GM12878 (cell line): ENCODE results near the gene APOL4. TPM values are rescaled to one million over a fixed set of nuclear protein-coding genes. Genes with fewer than 3 reads are reported as not detected.

Source experiments
- ATAC-seq: fragments of 200-7000 bp; cut with Tn5 transposase; 3 replicates; pipeline ENCODE4 v1.9.1; 2020; ENCODE audit warnings: mild to moderate bottlenecking, moderate library complexity
- BruUV-seq: library from RNA; stranded (reverse); fragments of 400-500 nt; replicated peaks from 2 replicates; lab custom pipeline; 2021; lab: Mats Ljungman, UMichigan
- CTCF ChIA-PET: fragments of 300-600 bp; sonication (Branson Sonifier 250); formaldehyde crosslinking; extraction: SDS; loops from one replicate; lab custom pipeline; 2021; ENCODE audit warnings: inconsistent platforms; lab: Yijun Ruan, JAX
- POLR2A ChIA-PET: fragments of 350-600 bp; formaldehyde crosslinking; extraction: SDS; loops from one replicate; lab custom pipeline; 2021; ENCODE audit warnings: inconsistent platforms; lab: Charles Lee
- RAD21 ChIA-PET: fragments of 300-600 bp; sonication (Branson Sonifier 250); formaldehyde crosslinking; loops from one replicate; lab custom pipeline; 2023; ENCODE audit warnings: antibody characterized with exemption; ENCODE audit not compliant: unreplicated experiment; lab: Charles Lee
- SMC1A ChIA-PET: fragments of 300-600 bp; sonication (Branson Sonifier 250); formaldehyde crosslinking; loops from one replicate; lab custom pipeline; 2023; ENCODE audit not compliant: unreplicated experiment, uncharacterized antibody; lab: Charles Lee
- DNase-seq: peaks from one replicate; pipeline ENCODE4 v3.0.0-alpha.2; 2011; ENCODE audit warnings: low read depth, low spot score
- FAIRE-seq: peaks from 3 replicates; lab custom pipeline; 2011; peaks lifted over from hg19 to GRCh38; lab: Jason Lieb, UNC
- H2AFZ ChIP-seq: 2 replicates; pipeline ENCODE4 v1.6.0; 2011; ENCODE audit warnings: low read depth, low read length, control low read depth; ENCODE audit not compliant: control insufficient read depth
- H3K27ac ChIP-seq: 2 replicates; pipeline ENCODE4 v1.5.1; 2011; ENCODE audit warnings: control low read depth; ENCODE audit not compliant: control insufficient read depth, insufficient read depth
- H3K27me3 ChIP-seq, 2 experiments: replicated peaks in 1 of 2; 2 replicates each; pipeline versions ENCODE4 v1.6.0 to v1.6.1; 2011; ENCODE audit warnings: low read length in 1 of 2; ENCODE audit not compliant: control insufficient read depth in 2 of 2, insufficient read depth in 2 of 2
- H3K36me3 ChIP-seq, 2 experiments: 2 replicates each; pipeline ENCODE4 v1.5.1; 2011; ENCODE audit warnings: low read length in 1 of 2; ENCODE audit not compliant: control insufficient read depth in 2 of 2, insufficient read depth in 2 of 2
- H3K4me1 ChIP-seq: 2 replicates; pipeline ENCODE4 v1.6.1; 2011; ENCODE audit warnings: mild to moderate bottlenecking, low read length, moderate library complexity, mixed read lengths; ENCODE audit not compliant: control insufficient read depth, insufficient read depth
- H3K4me2 ChIP-seq: 2 replicates; pipeline ENCODE4 v1.6.0; 2011; ENCODE audit warnings: control low read depth; ENCODE audit not compliant: control insufficient read depth, insufficient read depth
- H3K4me3 ChIP-seq: fragments of 200-600 bp; sonication (generic); 2 replicates; pipeline ENCODE4 v1.5.1; 2016
- H3K79me2 ChIP-seq: 2 replicates; pipeline ENCODE4 v1.6.0; 2011; ENCODE audit warnings: low read length; ENCODE audit not compliant: control insufficient read depth, insufficient read depth
- H3K9ac ChIP-seq: 2 replicates; pipeline ENCODE4 v1.8.0; 2011; ENCODE audit warnings: low read length, control low read depth, mixed read lengths; ENCODE audit not compliant: control insufficient read depth, insufficient read depth
- H3K9me3 ChIP-seq: replicated peaks from 3 replicates; pipeline ENCODE4 v1.5.1; 2011; ENCODE audit warnings: mild to moderate bottlenecking, low read length; ENCODE audit not compliant: control insufficient read depth, insufficient read depth
- H4K20me1 ChIP-seq: 2 replicates; pipeline ENCODE4 v1.6.0; 2011; ENCODE audit not compliant: control insufficient read depth, insufficient read depth
- EED ChIP-seq: sonication (generic); IDR thresholded peaks from 2 replicates; pipeline ENCODE4 v1.6.1; 2016; ENCODE audit warnings: antibody characterized with exemption, low read depth
- EGR1 ChIP-seq, 2 experiments: IDR thresholded peaks; 1 replicate in 1 of 2; 2 replicates in 1 of 2; pipeline ENCODE4 v1.6.1; 2011 to 2012; ENCODE audit warnings: low read depth in 2 of 2, low read length in 2 of 2, borderline replicate concordance in 1 of 2, mild to moderate bottlenecking in 1 of 2, moderate library complexity in 1 of 2
- JUNB ChIP-seq: IDR thresholded peaks from 2 replicates; pipeline ENCODE4 v1.6.1; 2016; ENCODE audit warnings: antibody characterized with exemption, mild to moderate bottlenecking
- POLR2AphosphoS2 ChIP-seq: IDR thresholded peaks from 2 replicates; pipeline ENCODE4 v1.6.1; 2011; ENCODE audit warnings: low read depth, mild to moderate bottlenecking, low read length, improper control_type of control experiment, moderate library complexity
- POU2F2 ChIP-seq: IDR thresholded peaks from 3 replicates; pipeline ENCODE4 v1.6.1; 2011; ENCODE audit warnings: low read depth, mild to moderate bottlenecking, low read length, borderline replicate concordance
- WGBS: methylation state at CpG from one replicate; pipeline ENCODE4 v1.1.6; 2016; ENCODE audit warnings: low lambda C conversion rate; ENCODE audit not compliant: insufficient replicate concordance, insufficient coverage; ENCODE audit errors: missing lambda C conversion rate; 5-methylcytosine and 5-hydroxymethylcytosine counted together
- in situ Hi-C: fragments of 300-500 bp; cut with MboI; formaldehyde crosslinking; loops from 9 replicates; pipeline ENCODE4 v1.14.3; 2018; ENCODE audit warnings: mixed read lengths
- intact Hi-C: fragments of 100-400 bp; cut with micrococcal nuclease; formaldehyde crosslinking; loops from one replicate; pipeline ENCODE4 v1.14.2; 2022; ENCODE audit not compliant: unreplicated experiment
- polyA plus RNA-seq, 11 experiments: library from polyadenylated mRNA; depleted of rRNA in 4 of 11; unstranded in 6 of 11; stranded (reverse) in 5 of 11; fragments of >200 nt; fragmentation: Nextera tagmentation in 4 of 11; fragmentation: Illumina TruSeq in 1 of 11; extraction: Ambion mirVana in 4 of 11; extraction: Trizol in 1 of 11; gene quantifications; 1 replicate in 1 of 11; 2 replicates in 10 of 11; pipeline versions ENCODE4 v1.2.1 to v1.2.3, GENCODE V29; 2011 to 2016; ENCODE audit warnings: inconsistent platforms in 2 of 11, missing spikeins in 2 of 11, low read depth in 1 of 11
- total RNA-seq, 4 experiments: library from RNA; depleted of rRNA in 3 of 4; stranded (reverse); fragments of >200 nt in 3 of 4; fragmentation: Illumina TruSeq in 1 of 4; extraction: Trizol in 1 of 4; gene quantifications; 2 replicates each; pipeline versions ENCODE4 v1.2.1 to v1.2.3, GENCODE V29; 2013 to 2021
- TF ChIP-seq, protein P1 (sequence below): IDR thresholded peaks from 2 replicates; pipeline ENCODE4 v1.6.1; 2011; ENCODE audit warnings: borderline replicate concordance, low read depth, mild to moderate bottlenecking, moderate library complexity, low read length; ENCODE audit not compliant: insufficient read depth, poor library complexity, severe bottlenecking
- TF ChIP-seq, protein P2 (sequence below): fragments of 450-650 bp; IDR thresholded peaks from 2 replicates; pipeline ENCODE4 v1.6.1; 2017; ENCODE audit warnings: antibody characterized with exemption, mild to moderate bottlenecking, moderate library complexity

Gene APOL4
- total and polyA plus RNA-seq, 10 of the 15 experiments (the other 5 are each of a cell fraction or from before 2014, with no cell fraction given): 0.03 to 0.24 (median 0.19) TPM; not detected in 7

DNA sequence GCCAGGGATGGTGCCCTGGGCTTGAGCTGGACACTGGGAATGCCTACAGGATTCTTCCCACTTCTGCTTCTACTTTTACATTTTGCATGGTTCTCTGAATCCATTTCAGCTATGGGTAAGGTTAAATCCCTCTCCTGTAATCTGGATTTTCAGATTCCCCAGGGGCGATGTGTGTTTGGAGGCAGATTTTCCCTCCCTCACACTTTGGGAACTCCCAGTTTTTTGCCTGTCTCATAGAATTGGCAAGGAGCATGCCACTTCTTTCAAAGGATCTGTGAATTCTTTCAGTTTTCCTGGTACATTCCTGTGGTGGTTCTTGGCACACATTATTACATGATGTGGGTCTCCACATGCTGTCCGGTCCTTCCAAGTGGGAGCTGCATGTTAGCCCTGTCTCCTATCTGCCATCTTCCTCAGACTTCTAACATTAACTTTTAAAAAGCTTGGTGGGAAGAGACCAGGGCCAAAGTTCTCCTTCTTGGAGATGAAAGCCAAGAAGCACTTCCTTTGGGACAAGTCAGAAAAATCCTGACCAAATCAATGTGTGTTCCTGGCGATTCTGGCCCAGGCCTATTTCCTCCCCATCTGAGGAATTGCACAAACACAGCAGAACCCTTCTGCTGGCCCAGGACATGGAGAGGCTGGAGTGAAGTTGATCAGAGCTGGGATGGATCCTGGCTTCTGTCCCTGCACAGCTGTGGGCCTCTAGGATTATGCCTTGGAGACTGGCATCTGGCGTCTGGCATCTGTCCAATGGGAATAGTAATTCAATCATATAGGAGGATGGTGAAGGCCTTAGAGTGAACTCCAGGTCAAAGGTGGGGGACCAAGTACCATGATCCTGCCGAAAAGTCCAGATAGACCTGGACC is 43.1 kb upstream of the APOL4 start:
- Histone ChIP-seq H3K79me2 (no peaks in the 10 kb centered on the region), H3K27ac (no peak overlapping the region), H3K9me3 (no peaks in the 10 kb centered on the region), H3K4me3 (no peak overlapping the region), H3K27me3 (no peaks in the 10 kb centered on the region), H3K9ac (no peak overlapping the region), H3K36me3 (no peaks in the 10 kb centered on the region), H2AFZ (no peak overlapping the region), H3K4me2 (no peak overlapping the region), H3K4me1 (peaks cover 7% of the 10 kb centered on the region)
- FAIRE-seq: no peak
- ATAC-seq: no peak
- intact Hi-C loops: no loop called here
- RAD21 ChIA-PET: interaction anchor here (1.4 kb wide), 1 partner anchor 50 kb away, joined by 3 read pairs; no protein-coding TSS in a partner anchor
- no peak for DNase-seq
- in situ Hi-C loops: no loop called here
- WGBS: 75% methylated on average over 5 of the region's 5 CpGs
- POLR2A ChIA-PET: interaction anchor here (1.5 kb wide), 1 partner anchor 9 kb away, joined by 9 read pairs; the partner anchor contains the start of gene APOL1
- TF ChIP-seq JUNB (no peak), EED (no peak), POLR2AphosphoS2 (no peak), POU2F2 (no peak), EGR1 (IDR thresholded peaks at IDR 0.05; ENCODE audit: borderline replicate concordance in 1 of 2, low read depth in 2 of 2, low read length in 2 of 2) (no peak)
- TF ChIP-seq, protein P1, sequence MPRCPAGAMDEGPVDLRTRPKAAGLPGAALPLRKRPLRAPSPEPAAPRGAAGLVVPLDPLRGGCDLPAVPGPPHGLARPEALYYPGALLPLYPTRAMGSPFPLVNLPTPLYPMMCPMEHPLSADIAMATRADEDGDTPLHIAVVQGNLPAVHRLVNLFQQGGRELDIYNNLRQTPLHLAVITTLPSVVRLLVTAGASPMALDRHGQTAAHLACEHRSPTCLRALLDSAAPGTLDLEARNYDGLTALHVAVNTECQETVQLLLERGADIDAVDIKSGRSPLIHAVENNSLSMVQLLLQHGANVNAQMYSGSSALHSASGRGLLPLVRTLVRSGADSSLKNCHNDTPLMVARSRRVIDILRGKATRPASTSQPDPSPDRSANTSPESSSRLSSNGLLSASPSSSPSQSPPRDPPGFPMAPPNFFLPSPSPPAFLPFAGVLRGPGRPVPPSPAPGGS: no peak
- TF ChIP-seq, protein P2, sequence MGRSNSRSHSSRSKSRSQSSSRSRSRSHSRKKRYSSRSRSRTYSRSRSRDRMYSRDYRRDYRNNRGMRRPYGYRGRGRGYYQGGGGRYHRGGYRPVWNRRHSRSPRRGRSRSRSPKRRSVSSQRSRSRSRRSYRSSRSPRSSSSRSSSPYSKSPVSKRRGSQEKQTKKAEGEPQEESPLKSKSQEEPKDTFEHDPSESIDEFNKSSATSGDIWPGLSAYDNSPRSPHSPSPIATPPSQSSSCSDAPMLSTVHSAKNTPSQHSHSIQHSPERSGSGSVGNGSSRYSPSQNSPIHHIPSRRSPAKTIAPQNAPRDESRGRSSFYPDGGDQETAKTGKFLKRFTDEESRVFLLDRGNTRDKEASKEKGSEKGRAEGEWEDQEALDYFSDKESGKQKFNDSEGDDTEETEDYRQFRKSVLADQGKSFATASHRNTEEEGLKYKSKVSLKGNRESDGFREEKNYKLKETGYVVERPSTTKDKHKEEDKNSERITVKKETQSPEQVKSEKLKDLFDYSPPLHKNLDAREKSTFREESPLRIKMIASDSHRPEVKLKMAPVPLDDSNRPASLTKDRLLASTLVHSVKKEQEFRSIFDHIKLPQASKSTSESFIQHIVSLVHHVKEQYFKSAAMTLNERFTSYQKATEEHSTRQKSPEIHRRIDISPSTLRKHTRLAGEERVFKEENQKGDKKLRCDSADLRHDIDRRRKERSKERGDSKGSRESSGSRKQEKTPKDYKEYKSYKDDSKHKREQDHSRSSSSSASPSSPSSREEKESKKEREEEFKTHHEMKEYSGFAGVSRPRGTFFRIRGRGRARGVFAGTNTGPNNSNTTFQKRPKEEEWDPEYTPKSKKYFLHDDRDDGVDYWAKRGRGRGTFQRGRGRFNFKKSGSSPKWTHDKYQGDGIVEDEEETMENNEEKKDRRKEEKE: no peak
- TF ChIP-seq, all 136 proteins: peak for 0
- SMC1A ChIA-PET: interaction anchor here (1.5 to 1.7 kb wide), 3 partner anchors 9 to 82 kb away, joined by 4 to 11 read pairs (median 6); partner anchors contain the start of gene APOL1
- no peaks in the 10 kb centered on the region for H4K20me1 ChIP-seq
- BruUV-seq: no TSS peak
- CTCF ChIA-PET: interaction anchor here (0.9 to 1.2 kb wide), 2 partner anchors 8 to 41 kb away, joined by 3 to 4 read pairs; partner anchors contain the start of gene APOL1
